Measurements from ENCODE around the gene TMEM86A.

DNA sequence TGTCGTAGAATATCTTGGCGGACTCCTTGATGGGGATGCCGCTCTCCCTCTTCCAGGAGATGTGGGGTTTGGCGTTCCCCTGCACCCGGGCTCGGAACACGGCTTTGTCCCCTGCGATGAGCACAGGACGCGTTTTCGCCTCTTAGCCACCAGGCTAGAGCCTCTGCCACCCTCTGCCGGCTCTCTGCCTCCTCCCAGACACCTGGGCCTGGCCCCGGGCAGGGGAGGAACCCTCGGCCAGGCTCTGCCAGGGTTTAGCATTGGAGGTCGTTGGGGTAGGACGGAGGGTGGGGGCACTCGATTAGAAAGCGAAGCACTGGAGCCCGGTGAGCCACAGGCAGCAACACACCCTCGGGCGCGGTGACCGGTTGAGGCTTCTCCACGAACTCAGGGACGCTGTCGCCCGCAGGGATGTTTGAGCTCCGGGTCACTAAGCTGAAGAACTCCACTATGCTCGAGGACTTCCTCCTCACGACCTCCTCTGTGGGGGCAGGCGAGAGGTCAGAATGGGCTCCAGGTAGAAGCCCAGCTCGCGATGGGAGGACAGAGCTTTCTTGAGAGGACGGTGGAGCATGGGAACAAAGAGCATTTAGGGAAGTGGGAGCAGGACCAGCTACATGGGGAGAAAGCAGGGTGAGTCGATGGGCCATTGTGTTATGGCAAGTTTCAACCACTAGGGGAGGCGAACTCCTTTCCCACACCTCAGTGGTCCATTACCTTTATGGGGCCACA is 23.1 kb downstream of the TMEM86A start:
- TF ChIP-seq, protein P1, sequence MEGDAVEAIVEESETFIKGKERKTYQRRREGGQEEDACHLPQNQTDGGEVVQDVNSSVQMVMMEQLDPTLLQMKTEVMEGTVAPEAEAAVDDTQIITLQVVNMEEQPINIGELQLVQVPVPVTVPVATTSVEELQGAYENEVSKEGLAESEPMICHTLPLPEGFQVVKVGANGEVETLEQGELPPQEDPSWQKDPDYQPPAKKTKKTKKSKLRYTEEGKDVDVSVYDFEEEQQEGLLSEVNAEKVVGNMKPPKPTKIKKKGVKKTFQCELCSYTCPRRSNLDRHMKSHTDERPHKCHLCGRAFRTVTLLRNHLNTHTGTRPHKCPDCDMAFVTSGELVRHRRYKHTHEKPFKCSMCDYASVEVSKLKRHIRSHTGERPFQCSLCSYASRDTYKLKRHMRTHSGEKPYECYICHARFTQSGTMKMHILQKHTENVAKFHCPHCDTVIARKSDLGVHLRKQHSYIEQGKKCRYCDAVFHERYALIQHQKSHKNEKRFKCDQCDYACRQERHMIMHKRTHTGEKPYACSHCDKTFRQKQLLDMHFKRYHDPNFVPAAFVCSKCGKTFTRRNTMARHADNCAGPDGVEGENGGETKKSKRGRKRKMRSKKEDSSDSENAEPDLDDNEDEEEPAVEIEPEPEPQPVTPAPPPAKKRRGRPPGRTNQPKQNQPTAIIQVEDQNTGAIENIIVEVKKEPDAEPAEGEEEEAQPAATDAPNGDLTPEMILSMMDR (IDR thresholded peaks at IDR 0.05) = peak; percentile 62 to 78 (median 76)
- no peak for TF ChIP-seq EP300 (IDR thresholded peaks at IDR 0.05)
